HG03439 (cell line): ENCODE measurements around the gene XRCC3.

Experiments used
- ATAC-seq: cut with Tn5 transposase; IDR thresholded peaks from one replicate; pipeline ENCODE4 v1.9.1; 2021; ENCODE audit warnings: mild to moderate bottlenecking, moderate library complexity; ENCODE audit not compliant: unreplicated experiment

XRCC3 gene

GRCh38 chr14:103696466-103697071, 18.7 kb downstream of the XRCC3 start:
- no peak for ATAC-seq

DNA sequence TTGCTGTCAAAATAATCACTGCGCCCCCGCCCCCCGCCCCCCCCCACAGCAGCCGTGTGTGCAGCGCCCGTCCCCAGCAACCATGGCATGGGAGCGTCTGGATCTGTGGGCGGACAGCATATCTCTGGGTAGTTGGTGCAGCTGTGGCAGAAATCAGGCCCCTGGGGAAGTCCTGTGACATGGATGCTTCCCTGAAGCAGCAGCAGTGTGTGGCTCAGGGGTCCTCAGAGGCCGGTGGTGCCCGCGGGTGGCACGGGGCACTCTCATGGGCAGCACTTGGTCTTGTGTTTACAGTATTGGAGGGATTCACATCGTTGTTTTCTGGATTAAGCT, 19.2 kb downstream of the XRCC3 start:
- ATAC-seq, result no peak

- ATAC-seq, result no peak
Measured at GRCh38 chr14:103695296-103696069, 19.8 kb downstream of the XRCC3 start.

DNA sequence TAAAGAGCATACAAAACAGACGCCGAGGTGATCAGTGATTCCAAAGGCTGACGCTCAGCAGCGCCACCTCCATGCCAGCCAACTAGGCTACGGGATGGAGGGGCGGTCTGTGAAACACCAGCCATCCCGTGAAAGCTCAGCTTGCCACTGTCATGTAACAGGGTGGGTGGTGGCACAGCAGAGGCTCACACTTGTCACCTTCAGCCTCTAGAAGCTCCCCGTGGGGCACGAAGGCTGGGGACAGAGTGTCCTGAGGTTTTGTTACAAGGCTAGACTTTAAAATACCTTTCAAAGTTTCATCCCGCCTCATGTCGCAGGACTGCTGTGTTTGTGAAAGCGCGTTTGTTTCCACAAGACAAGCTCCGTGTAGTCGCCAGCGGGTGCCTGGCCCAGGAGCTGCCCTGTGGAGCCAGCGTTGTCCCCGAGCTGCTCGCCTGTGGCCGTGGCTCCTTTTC, 20.7 kb downstream of the XRCC3 start:
- ATAC-seq, result no peak

DNA sequence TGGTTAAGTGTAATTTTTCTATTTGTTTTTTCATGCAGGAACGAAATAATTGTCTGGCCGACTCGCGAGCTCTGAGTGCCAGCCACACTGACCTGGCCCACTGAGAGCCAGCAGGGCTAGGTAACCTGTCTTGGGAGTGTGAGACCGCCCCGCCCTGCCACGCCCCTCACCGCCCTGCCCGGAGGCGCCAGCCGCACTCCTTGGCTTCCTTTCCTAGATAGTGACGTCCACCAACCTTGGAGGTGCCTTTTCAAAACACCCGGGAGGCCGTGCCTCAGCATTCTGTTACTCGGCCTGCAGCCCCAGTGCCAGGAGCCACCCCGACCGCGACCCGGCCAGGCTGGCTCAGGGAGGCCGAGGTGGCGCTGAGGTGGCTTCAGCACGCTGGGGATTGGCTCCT, 21.7 kb downstream of the XRCC3 start:
- ATAC-seq, result no peak

DNA sequence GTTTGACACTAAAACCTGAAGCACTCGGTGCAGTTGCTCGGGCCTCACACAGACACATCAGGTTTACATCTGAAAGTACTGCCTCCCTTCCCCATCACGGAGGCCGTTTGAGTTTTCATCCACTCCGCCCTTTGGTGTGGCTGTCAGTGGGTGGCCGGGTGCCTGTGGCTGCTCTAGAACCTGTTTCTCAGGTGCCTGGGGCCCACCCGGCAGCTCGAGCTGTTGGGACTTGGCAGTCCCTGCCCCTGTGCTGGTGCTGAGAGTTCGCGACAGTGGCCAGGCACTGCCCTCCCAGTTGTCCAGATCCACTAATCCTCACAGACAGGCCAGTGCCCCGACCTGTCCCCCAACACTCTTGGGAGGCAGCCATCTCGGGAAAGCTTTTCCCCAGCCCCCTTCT, 22.4 kb downstream of the XRCC3 start:
- no peak for ATAC-seq

DNA sequence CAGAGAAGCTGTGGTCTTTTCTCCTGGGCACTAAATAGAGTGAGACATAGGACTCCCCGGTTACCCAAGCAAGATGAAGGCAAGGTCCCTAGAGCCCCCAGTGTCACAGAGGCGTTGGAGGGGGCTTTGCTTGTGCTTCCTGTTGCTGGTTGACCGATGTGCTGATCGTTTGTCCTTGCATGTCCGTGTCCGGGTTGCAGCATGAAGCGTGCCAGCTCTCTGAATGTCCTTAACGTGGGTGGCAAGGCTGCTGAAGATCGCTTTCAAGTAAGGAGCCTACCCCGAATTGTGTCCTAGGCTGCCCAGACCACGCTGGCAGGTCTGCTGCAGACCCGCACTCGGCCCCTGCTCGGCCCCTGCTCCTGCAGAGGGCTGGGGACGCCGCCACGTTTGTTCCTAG, 23.1 kb downstream of the XRCC3 start:
- ATAC-seq, result peak; percentile 12

GRCh38 chr14:103691655-103692054, 23.6 kb downstream of the XRCC3 start:
- peak; percentile 48 for ATAC-seq

DNA sequence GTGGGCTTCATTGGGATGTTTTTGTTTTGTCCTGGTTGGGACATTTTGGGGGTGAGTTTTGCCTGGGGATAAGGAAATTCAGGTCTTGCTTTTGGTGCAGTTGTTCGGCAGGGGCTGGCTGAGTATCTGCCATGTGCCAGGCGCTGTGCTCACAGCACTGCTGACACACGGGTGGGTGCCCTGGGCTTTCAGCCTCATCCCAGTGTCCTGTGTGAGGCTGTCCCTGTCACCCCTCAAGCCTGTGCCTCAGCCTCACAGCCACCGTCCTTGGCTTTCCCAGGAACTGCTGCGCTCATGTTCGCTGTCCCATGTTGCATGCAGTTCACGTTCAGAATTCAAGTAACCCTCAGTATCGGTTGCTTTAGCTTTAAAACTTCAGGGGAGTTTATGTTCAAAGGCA, 24.9 kb downstream of the XRCC3 start:
- no peak for ATAC-seq

DNA sequence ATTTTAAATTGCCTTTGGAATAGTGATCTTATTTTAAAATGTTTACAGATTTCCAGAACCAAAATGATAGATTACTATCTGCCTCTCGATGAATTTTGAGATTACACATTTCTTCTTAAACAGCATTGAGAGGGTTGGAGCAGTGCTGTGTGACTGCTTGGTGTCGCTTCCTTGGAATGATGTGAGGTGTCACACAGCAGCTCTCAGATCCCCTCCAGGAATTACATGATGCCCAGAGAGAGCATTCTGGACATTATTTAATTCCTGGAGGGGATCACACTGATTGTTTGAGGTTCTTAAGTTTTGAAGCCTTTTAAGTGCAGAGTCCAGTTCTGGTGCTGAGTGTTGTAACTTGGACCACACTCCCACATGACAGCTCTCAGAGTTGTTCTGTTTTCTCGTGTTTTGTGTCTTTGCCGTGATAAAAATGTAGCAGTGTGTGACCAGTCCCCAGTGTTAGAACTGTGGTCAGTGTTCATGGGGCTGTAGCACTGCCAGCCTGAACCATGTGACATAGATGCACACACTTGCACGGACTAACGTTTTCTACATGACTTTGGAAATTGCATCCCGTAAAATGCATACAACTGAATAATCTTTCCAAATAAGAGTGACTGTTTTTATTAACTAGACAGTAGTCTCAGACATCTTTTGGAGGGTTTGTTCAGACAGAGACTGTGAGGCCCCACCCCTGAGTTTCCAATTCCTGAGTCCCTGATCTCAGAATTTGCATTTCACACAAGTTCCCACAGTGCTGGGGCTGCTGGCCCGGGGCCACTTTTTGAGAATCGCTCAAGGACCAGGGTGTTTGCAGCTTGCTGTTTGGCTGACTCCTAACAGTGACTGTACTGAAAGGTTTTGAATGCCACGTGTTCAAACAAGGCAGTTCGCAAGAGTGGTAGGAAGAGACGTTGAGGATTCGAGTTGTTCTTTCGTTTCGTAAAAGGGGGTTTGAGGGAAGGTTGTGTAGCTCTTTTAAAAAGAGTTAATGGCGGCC, 26.0 kb downstream of the XRCC3 start:
- no peak for ATAC-seq

DNA sequence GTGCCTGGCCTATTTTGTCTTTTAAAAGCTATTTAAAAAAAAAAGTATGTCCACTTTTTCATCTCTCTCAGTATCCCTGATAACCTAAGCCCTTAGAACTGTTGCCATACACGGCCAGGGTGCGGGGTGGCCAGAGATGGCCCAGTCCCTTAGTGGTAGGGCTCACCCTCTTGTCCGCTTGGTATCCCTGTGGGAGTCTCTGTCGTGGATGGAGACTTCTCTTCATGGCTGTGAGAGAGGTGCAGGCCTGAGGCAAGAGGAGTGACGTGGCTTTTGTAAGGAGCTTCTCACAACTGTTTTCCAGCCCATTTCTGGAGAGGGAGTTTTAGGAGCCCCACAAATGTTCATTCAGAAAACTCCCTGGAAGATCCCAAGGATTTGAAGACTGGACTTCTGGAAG, 26.8 kb downstream of the XRCC3 start:
- no peak for ATAC-seq

DNA sequence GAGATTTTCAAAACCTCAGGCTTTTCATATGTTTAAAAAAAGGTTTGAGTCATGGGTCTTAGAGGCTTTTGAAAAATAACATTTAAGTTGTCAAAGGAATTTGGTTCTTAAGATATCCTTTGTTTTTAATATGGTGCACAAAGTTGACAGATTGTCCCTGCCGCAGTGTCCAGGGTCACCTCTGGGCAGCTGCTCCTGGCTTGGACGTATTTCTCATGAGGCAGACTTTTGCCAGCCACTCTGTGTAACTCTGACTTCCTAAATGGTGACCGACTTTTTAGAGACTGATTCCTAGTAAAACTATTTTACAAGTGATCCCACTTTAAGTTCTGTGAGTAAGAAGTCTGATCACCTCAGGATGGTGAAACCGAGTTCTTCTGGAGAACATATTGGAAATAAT, 27.5 kb downstream of the XRCC3 start:
- ATAC-seq, result no peak

DNA sequence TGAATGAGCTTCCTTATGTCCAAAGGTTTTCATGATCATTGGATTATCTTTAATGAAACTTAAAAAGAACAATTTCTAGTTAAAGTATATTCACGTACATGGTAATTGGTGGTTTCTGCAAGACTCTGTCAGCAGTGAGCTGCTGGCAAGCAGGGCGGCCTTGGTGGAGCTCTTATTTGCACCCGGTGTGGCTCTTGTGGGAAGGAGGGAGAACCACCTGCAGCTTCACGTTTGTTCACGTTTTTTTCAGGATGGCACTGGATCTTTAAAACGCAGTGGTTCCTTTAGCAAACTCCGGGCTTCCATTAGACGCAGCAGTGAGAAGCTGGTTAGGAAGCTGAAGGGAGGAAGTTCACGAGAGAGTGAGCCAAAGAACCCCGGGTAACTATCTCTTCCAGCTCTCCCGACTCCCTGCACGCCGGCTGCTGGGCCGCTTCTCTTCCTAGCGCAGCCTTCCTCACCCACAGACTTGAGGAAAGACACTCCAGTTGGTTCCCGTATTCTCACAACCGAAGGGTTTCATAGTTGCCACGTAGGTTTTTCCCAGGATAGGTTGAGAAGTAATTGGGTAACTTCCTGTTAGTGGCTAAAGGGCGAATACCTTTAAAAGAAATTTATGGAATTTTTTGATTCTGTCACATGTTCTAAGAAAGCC, 28.3 kb downstream of the XRCC3 start:
- no peak for ATAC-seq

DNA sequence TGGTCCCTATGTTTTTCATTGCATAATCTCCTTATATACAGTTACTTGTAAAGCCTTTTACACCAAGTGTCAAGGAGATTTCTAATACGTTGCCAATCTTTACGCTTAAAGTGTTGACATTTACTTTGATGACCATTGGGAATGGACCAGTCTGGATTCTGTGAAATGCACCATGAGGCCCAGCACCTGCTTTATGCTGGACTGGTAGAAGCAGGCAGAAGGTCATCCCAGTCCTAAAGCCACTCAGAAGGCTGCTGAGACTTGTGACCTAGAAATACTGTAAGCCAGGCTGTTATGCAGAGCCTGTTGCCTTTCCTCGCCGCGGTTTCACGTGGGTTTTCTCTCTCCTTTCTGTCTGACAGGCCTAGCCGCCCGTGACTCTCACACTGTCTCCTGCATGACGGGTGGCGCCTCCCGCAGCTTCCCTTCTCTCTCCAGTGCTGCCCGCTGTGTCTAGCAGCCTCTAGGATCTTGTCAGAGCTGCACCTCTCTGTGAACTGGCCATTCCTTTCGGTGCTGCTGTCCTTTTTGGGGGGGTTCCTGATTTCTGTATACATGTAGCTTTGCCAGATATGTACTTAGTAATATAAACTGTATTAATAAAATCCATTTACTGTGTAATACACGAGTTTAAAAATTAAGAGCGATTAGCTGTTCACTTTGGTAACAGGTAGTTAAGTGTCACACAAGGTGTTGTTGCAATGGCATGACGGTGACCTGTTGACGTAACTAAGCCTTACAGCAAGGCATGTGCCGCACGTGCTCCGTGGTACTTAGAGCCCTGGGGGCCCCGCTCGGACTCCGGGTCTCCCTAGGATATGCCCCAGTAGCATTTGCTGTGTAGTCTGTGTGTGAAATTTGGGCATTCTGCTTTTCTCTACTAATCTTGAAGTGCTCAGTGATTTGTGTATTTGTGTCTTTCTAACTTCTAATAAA, 29.7 kb downstream of the XRCC3 start:
- ATAC-seq, result no peak

GRCh38 chr14:103684871-103685270, 30.4 kb downstream of the XRCC3 start:
- ATAC-seq, result no peak

- ATAC-seq, result no peak
Measured at GRCh38 chr14:103684471-103684870, 30.8 kb downstream of the XRCC3 start.

DNA sequence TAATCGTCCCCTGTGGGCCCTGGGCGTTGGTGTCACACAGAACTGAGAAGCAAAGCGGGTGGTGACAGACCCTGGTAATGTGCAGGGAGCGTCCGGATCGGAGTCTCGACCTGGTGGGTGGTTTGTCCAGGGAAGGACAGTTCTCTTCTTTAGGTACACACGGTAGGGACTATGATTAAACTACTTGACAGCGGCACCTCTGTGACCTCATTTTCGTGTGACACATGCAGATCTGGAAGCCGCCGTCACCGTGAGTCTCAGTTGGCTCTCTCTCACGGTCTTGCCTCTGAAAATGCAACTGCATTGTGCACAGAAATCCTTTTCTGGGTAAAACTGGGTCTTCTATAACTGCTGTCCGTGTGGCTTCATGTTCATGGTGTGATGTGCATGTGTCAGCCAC, 32.1 kb downstream of the XRCC3 start:
- no peak for ATAC-seq

DNA sequence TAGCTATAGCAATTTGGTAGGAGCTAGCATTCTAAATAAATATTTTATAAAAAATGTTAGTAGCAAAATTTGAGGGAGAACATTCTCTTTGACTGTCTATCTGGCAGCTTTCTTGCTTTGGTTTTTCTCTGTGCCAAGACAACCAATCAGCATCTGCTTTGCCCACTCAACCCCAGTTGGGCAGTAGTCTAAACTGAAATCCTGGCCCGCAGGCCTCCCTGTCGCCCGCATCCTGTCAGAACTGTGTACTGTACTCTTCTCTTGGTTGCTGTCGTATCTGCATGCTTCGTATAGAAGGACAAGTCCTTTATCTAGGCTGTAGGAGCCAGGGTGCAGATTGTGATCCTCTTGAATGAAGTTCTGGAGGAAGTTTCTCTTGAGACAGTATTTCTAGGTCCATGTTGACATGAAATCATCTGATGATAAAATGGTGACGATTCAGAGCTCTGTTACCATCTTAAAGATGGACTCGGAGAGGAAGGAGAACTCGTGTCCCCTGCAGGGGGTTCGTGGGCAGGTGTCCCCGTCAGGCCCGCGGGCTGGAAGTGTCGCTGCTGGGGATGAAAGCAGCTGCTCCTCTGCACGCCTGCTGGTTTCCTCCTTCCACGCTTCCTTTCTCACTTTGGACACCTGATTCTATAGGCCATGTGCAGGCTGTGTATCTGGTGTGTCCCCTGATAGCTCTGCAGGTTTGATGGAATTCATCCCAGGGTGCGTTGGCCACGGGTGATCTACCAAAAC, 34.6 kb downstream of the XRCC3 start:
- no peak for ATAC-seq

DNA sequence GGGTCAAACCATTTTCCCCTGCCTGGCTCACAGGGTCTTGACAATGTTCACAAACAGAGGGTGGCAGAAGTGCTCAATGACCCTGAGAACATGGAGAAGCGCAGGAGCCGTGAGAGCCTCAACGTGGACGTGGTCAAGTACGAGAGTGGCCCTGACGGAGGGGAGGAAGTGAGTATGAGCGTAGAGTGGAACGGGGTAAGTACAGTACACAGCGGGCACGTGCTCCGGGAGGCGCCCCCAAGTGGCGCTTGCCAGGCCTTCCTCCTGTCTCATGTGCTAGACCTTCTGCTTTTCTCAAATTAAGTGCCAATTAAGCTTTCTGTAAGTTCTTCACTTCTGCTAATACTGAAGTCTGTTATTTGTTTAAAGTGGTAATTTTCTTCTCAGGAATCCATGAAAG, 35.9 kb downstream of the XRCC3 start:
- peak; percentile 75 for ATAC-seq
